Activated CD8-positive, alpha-beta memory T cell treated with anti-CD3 and anti-CD28 coated beads for 48 hours (primary cell): ENCODE measurements around the gene NXPH3.

Source experiments
- DNase-seq, 3 experiments: peaks; one replicate each; pipeline ENCODE4 v3.0.0-alpha.2; 2020; ENCODE audit warnings: low read depth in 2 of 3, low spot score in 2 of 3

The NXPH3 gene

DNA sequence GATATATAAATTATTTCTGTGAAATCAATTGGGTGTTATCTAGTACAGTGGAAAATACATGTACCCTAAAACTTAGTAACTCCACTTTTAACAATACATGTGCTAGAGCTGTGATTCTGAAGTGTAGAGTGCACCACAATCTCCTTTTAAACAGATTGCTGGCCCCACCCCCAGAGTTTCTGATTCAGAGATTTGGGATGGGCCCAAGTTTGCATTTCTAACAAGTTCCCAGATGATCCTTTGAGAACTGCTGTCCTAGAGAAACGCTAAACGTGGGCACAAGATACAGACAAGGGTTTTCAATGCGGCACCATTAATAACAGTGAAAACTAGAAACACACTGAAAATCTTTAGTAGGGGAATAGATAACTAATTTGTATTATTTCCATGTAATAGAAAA, 49.2 kb downstream of the NXPH3 start:
- DNase-seq = no peak

DNA sequence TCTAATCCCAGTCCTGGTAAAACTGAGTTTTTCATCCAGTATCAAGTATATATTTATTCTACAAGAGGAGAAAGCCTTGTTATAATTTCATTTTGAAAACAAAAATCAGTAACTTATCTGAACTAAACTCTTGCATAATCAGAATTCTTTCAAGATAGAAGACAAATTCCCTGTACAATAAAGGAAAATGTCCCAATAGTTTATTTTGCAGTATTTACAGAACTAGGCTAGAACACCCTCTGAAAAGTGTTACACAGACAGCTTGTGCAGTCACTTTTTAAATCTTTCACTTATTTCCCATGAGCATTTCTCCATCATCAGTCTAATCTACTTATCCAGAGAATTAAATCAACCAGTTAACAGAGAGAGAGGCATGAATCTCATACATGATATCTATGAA, 53.8 kb downstream of the NXPH3 start:
- DNase-seq = no peak

DNA sequence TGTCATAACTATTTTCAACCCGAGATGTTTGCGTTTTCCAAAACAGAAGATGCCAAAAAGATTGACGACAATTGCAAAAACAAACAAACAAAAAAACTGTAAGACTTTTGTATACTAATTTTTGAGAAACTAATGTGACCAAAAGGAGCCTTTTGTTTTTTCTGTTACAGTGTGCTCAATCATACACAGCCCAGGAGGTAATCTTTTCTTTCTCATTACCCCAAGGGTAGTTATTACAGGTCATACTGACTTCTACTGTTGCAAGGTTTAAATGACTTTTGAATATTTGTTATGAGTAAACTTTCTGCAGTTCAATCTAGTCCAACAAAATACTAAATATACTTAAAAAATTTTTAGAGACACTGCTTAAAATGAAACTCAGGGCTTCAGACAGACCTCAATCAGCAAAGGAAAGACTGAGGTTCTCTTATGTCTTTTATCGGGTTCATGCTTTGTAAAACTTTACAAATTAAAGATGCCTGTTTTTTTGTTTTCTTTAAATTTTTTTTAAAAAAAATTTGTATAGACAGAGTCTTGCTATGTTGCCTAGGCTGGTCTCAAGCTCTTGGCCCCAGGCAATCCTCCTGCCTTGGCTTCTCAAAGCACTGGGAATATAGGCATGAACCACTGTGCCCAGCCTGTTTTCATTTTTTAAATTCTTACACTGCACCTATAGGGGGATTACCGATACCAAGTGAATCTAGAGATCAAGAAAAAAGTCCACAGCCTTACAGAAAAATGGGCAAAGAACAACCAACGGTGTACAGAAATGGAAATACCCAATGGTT, 54.6 kb downstream of the NXPH3 start:
- DNase-seq = no peak

DNA sequence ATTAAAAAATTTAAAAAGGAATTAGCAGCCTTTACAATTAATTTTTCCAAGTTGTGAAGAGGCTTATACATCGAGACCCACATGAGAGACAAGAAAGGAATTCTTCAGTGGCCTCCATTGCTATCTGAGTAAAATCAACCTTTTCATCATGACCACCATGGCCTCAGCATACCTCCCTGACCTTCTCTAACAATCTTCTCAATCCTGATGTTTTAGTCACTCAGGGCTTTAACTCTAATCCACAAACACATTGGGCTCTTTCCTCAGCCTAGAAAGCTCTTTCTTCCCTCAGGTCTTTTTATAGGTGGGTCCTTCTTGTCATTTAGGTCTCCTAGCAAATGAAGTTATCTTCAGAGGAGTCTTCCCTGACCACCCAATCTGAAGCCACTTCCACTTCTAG, 55.8 kb downstream of the NXPH3 start:
- DNase-seq = no peak
